ENCODE data around the gene CEP20.

The CEP20 gene

GRCh38 chr16:15830832-15831451 is 57.5 kb downstream of the CEP20 start:
- no peak for DNase-seq

GRCh38 chr16:15829460-15829859 is 58.9 kb downstream of the CEP20 start:
- DNase-seq: no peak

DNA sequence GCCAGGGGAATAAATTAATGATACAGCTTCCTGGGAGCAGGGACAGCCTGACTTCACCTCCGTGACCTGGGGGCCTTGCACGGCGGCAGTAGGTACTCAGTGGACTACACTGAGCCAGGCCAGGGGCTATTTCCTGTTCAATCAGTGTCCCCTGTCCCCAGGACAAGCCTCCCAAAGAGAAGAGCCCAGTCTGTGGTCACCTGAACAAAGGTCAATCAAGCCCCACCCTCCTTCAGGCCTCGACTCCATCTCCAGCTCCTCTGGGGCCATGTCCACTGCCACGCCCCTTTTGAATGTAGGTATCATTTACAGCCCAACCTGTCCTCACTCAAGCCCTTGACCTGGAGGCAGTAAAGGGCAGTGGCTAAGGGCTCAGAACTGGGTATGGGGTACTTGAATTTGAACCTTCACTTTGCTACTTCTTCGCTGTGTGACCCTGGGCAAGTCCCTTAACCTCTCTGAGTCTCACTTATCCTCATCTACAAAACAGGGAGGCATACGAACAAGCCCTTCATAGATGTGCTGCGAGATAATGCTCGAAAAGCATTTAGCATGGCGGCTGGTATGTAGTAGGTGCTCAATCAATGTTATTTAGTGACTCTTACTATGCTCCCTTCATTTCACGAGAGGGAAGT is 60.6 kb downstream of the CEP20 start:
- DNase-seq: no peak

- no peak for DNase-seq
Observed at GRCh38 chr16:15827299-15827698, 61.1 kb downstream of the CEP20 start.

DNA sequence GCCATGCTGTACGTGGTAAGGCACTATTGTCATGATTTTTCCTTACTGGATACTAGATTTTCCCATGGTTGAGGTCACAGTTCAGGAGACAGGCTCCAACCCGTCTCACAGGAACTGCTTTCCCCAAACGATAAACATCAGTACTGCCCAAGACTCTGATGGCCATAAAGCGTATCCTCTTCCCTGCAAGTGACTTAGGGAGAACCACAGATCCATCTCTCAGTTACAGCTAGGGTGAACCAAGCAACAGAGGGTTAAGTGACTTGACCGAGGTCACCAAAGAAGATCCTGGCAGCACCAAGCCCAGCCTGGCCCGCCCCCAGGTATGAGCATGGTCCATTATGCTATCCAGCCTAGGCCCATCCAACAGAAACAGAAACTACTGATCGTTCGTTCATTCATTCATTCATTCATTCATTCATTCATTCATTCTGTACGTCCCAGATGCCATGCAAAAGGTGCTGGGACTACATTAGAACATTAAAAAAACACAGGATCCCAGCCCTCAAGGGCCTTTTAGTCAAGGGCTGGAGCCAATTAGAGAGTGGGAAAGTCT is 62.6 kb downstream of the CEP20 start:
- DNase-seq: no peak

DNA sequence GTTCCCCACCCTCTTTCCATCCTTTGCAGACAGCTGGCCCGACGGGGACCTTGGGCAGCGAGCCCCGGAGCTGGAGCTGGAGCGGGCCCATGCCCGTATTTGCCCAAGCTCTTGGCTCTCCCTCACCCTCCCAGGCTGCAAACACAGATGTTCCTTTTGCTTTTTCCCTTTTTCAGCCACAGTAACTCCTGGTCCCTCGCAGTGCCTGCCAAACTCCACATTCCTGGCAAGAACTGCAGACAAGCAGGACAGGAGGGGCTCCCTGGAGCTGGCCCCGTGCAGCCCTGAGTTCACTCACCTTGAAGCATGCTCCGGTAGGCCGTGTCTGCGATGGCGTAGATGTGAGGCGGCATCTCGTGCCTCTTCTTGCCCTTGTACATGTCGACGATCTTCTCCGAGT is 65.4 kb downstream of the CEP20 start:
- no peak for DNase-seq

GRCh38 chr16:15820837-15821236 is 67.6 kb downstream of the CEP20 start:
- DNase-seq: no peak

GRCh38 chr16:15819046-15819445 is 69.4 kb downstream of the CEP20 start:
- DNase-seq: no peak

GRCh38 chr16:15817446-15817845 is 71.0 kb downstream of the CEP20 start:
- DNase-seq: no peak

DNA sequence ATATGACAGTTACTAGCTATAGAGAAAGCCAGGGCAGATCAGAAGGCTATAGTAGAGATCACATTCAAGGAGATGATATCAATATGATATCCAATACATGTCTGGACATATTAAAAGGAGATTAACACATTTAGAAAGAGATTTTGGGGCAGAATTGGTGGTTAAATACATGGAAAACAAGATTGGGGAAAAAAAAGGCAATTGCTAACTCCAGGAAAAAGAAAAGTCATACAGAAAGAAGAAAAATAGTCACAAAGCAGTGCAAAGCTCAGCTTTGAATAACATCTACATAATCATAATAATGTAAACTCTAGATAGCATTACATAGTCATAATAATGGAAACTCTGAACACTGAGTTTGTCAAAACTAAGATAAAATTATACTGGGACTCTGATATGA is 72.2 kb downstream of the CEP20 start:
- no peak for DNase-seq
